HepG2 (cell line): ENCODE results near the gene ABHD17B. TPM values are rescaled to one million over a fixed set of nuclear protein-coding genes. Genes with fewer than 3 reads are reported as not detected.

ENCODE experiments used
- ATAC-seq: fragments of 200-7000 bp; cut with Tn5 transposase; 3 replicates; pipeline ENCODE4 v1.9.1; 2020; ENCODE audit warnings: mild to moderate bottlenecking, moderate library complexity
- BruUV-seq: library from RNA; stranded (reverse); fragments of 400-500 nt; replicated peaks from 2 replicates; lab custom pipeline; 2021; lab: Mats Ljungman, UMichigan
- CTCF ChIA-PET: fragments of 300-600 bp; formaldehyde crosslinking; extraction: SDS; loops from one replicate; lab custom pipeline; 2021; ENCODE audit warnings: low total read pairs, inconsistent platforms, low intra/inter-chr PET ratio; lab: Yijun Ruan, JAX
- POLR2A ChIA-PET: fragments of 350-600 bp; sonication (Branson Sonifier 250); formaldehyde crosslinking; loops from one replicate; lab custom pipeline; 2020; ENCODE audit warnings: antibody characterized with exemption, inconsistent platforms; lab: Yijun Ruan, JAX
- DNase-seq: peaks from one replicate; pipeline ENCODE4 v3.0.0-alpha.2; 2015; ENCODE audit warnings: low spot score
- FAIRE-seq: peaks from 3 replicates; lab custom pipeline; 2011; peaks lifted over from hg19 to GRCh38; lab: Jason Lieb, UNC
- H2AFZ ChIP-seq: one replicate; pipeline ENCODE4 v1.6.1; 2011; ENCODE audit warnings: low read length, inconsistent platforms
- H3K27ac ChIP-seq: fragments of 300-600 bp; 3 replicates; pipeline ENCODE4 v1.8.0; 2011; ENCODE audit warnings: mixed run types, mild to moderate bottlenecking, mixed read lengths, low read length, inconsistent platforms; ENCODE audit not compliant: insufficient read depth; ENCODE audit errors: extremely low read length
- H3K27me3 ChIP-seq, 2 experiments: fragments of 200-600 bp in 1 of 2; 2 replicates in 1 of 2; 3 replicates in 1 of 2; pipeline versions ENCODE4 v1.6.0 to v1.8.0; 2011; ENCODE audit warnings: low read length in 2 of 2, mild to moderate bottlenecking in 2 of 2, moderate library complexity in 2 of 2, inconsistent platforms in 1 of 2; ENCODE audit not compliant: insufficient read depth in 2 of 2, control insufficient read depth in 1 of 2
- H3K36me3 ChIP-seq, 2 experiments: fragments of 200-600 bp in 1 of 2; replicated peaks in 1 of 2; 2 replicates in 1 of 2; 3 replicates in 1 of 2; pipeline versions ENCODE4 v1.5.1 to v1.8.0; 2011; ENCODE audit warnings: low read length in 2 of 2, inconsistent platforms in 1 of 2; ENCODE audit not compliant: insufficient read depth in 2 of 2, control insufficient read depth in 1 of 2
- H3K4me1 ChIP-seq: 2 replicates; pipeline ENCODE4 v1.5.1; 2012; ENCODE audit warnings: low read length, inconsistent platforms; ENCODE audit not compliant: insufficient read depth
- H3K4me2 ChIP-seq: 2 replicates; pipeline ENCODE4 v1.6.0; 2011; ENCODE audit warnings: low read depth, low read length, inconsistent platforms
- H3K4me3 ChIP-seq, 3 experiments: fragments of 200-600 bp in 1 of 3; sonication (generic), shearing (Covaris generic) in 1 of 3; replicated peaks in 1 of 3; 2 replicates each; pipeline ENCODE4 v1.5.1; 2011 to 2016; ENCODE audit warnings: low read length in 3 of 3, inconsistent platforms in 2 of 3, low read depth in 2 of 3, mild to moderate bottlenecking in 2 of 3, control low read depth in 1 of 3, mixed read lengths in 1 of 3; ENCODE audit not compliant: insufficient read depth in 1 of 3
- H3K79me2 ChIP-seq: one replicate; pipeline ENCODE4 v1.6.1; 2011; ENCODE audit warnings: low read length, inconsistent platforms; ENCODE audit not compliant: insufficient read depth
- H3K9ac ChIP-seq: 2 replicates; pipeline ENCODE4 v1.6.0; 2011; ENCODE audit warnings: mild to moderate bottlenecking, low read depth, low read length, inconsistent platforms; ENCODE audit not compliant: insufficient read depth
- H3K9me3 ChIP-seq: 2 replicates; pipeline ENCODE4 v1.5.1; 2012; ENCODE audit warnings: mild to moderate bottlenecking, low read length
- H4K20me1 ChIP-seq: 2 replicates; pipeline ENCODE4 v1.6.0; 2011; ENCODE audit warnings: inconsistent platforms, mild to moderate bottlenecking, low read length, moderate library complexity; ENCODE audit not compliant: insufficient read depth
- GATAD1 ChIP-seq: IDR thresholded peaks from 2 replicates; pipeline ENCODE4 v1.6.1; 2016; ENCODE audit warnings: missing genetic modification reagents, missing compliant biosample characterization
- SCMH1 ChIP-seq: sonication (generic); formaldehyde crosslinking; IDR thresholded peaks from 2 replicates; pipeline ENCODE4 v1.9.0; 2021; ENCODE audit warnings: missing genetic modification reagents, mild to moderate bottlenecking, borderline replicate concordance
- SRSF4 ChIP-seq: fragments of 200-400 bp; formaldehyde crosslinking; IDR thresholded peaks from one replicate; pipeline ENCODE4 v1.6.1; 2018; ENCODE audit warnings: mild to moderate bottlenecking, low read depth, low read length, moderate library complexity; ENCODE audit not compliant: poor library complexity, severe bottlenecking
- TEF ChIP-seq: sonication (generic); formaldehyde crosslinking; IDR thresholded peaks from 2 replicates; pipeline ENCODE4 v1.5.0; 2020; ENCODE audit warnings: missing genetic modification reagents
- TFDP1 ChIP-seq: IDR thresholded peaks from 2 replicates; pipeline ENCODE4 v1.6.1; 2016; ENCODE audit warnings: missing compliant biosample characterization, missing genetic modification reagents, borderline replicate concordance
- U2AF1 ChIP-seq: fragments of 200-400 bp; formaldehyde crosslinking; optimal IDR thresholded peaks from 2 replicates; pipeline ENCODE3; 2017; ENCODE audit warnings: mild to moderate bottlenecking, low read depth, low read length
- ZNF143 ChIP-seq: sonication (generic); formaldehyde crosslinking; IDR thresholded peaks from 2 replicates; pipeline ENCODE4 v1.4.0; 2020; ENCODE audit warnings: missing genetic modification reagents
- ZNF34 ChIP-seq: sonication (generic); formaldehyde crosslinking; IDR thresholded peaks from 2 replicates; pipeline ENCODE4 v1.4.0; 2020; ENCODE audit warnings: mild to moderate bottlenecking, missing genetic modification reagents, borderline replicate concordance
- ZNF558 ChIP-seq: sonication (generic); formaldehyde crosslinking; IDR thresholded peaks from 2 replicates; pipeline ENCODE4 v1.9.0; 2022; ENCODE audit warnings: mild to moderate bottlenecking, missing genetic modification reagents, borderline replicate concordance
- ZNF629 ChIP-seq: sonication (generic); formaldehyde crosslinking; conservative IDR thresholded peaks from 2 replicates; pipeline ENCODE4 v1.5.0; 2020; ENCODE audit warnings: missing genetic modification reagents
- in situ Hi-C: cut with HindIII; loops from 2 replicates; pipeline ENCODE4 v1.10.0; 2017; ENCODE audit warnings: low pct_unique_long_range_greater_than_20kb; ENCODE audit not compliant: extremely low pct_ligation_motif_present
- intact Hi-C: fragments of 100-400 bp; cut with micrococcal nuclease; formaldehyde crosslinking; loops from one replicate; pipeline ENCODE4 v1.10.0; 2022; ENCODE audit not compliant: unreplicated experiment
- polyA plus RNA-seq, 8 experiments: library from polyadenylated mRNA; depleted of rRNA in 3 of 8; stranded (reverse) in 7 of 8; unstranded in 1 of 8; fragments of >200 nt; fragmentation: Illumina TruSeq in 4 of 8; extraction: Trizol in 4 of 8; gene quantifications; 2 replicates each; pipeline versions ENCODE4 v1.2.1 to v1.2.3, GENCODE V29; 2011 to 2016; ENCODE audit warnings: low read depth in 4 of 8, missing spikeins in 1 of 8, mixed read lengths in 1 of 8; ENCODE audit not compliant: insufficient read depth in 1 of 8
- total RNA-seq, 5 experiments: library from RNA; depleted of rRNA; stranded (reverse); fragments of >200 nt; fragmentation: Illumina TruSeq; extraction: Trizol; gene quantifications; 2 replicates each; pipeline ENCODE4 v1.2.3, GENCODE V29; 2016; ENCODE audit warnings: low read depth in 1 of 5
- TF ChIP-seq, protein P1 (sequence below): sonication (generic); formaldehyde crosslinking; IDR thresholded peaks from 2 replicates; pipeline ENCODE4 v1.5.1; 2020; ENCODE audit warnings: mild to moderate bottlenecking, missing genetic modification reagents, moderate library complexity
- TF ChIP-seq, protein P2 (sequence below): sonication (generic); formaldehyde crosslinking; IDR thresholded peaks from 2 replicates; pipeline ENCODE4 v1.8.0; 2022; ENCODE audit warnings: mild to moderate bottlenecking, missing genetic modification reagents, borderline replicate concordance

Gene ABHD17B
- total and polyA plus RNA-seq, 2 of the 13 experiments (the other 11 are each of a cell fraction or from before 2014, with no cell fraction given) = 11.3 to 22.0 TPM

GRCh38 chr9:71924576-71924975, 13.6 kb upstream of the ABHD17B start:
- ChIA-PET CTCF (no interaction called here), POLR2A (interaction anchor here (1.6 kb wide), 1 partner anchor 13 kb away, joined by 4 read pairs; the partner anchor contains the start of genes ABHD17B and C9orf85)
- Histone ChIP-seq H3K4me1 (peaks cover 30% of the 10 kb centered on the region), H3K9me3 (no peaks in the 10 kb centered on the region), H3K9ac (no peak overlapping the region), H2AFZ (no peak overlapping the region), H3K27me3 (no peaks in the 10 kb centered on the region), H3K36me3 (peaks cover 0 to 6% of the 10 kb centered on the region in 2 experiments; a peak in 1 of 5 replicates), H4K20me1 (no peaks in the 10 kb centered on the region), H3K79me2 (peaks cover 44% of the 10 kb centered on the region), H3K4me3 (no peak overlapping the region), H3K4me2 (no peak overlapping the region), H3K27ac (no peak overlapping the region)
- ATAC-seq (no peak), FAIRE-seq (no peak), DNase-seq (no peak)
- in situ Hi-C loops = no loop called here
- intact Hi-C loops = no loop called here
- BruUV-seq = no TSS peak
- TF ChIP-seq, protein P1, sequence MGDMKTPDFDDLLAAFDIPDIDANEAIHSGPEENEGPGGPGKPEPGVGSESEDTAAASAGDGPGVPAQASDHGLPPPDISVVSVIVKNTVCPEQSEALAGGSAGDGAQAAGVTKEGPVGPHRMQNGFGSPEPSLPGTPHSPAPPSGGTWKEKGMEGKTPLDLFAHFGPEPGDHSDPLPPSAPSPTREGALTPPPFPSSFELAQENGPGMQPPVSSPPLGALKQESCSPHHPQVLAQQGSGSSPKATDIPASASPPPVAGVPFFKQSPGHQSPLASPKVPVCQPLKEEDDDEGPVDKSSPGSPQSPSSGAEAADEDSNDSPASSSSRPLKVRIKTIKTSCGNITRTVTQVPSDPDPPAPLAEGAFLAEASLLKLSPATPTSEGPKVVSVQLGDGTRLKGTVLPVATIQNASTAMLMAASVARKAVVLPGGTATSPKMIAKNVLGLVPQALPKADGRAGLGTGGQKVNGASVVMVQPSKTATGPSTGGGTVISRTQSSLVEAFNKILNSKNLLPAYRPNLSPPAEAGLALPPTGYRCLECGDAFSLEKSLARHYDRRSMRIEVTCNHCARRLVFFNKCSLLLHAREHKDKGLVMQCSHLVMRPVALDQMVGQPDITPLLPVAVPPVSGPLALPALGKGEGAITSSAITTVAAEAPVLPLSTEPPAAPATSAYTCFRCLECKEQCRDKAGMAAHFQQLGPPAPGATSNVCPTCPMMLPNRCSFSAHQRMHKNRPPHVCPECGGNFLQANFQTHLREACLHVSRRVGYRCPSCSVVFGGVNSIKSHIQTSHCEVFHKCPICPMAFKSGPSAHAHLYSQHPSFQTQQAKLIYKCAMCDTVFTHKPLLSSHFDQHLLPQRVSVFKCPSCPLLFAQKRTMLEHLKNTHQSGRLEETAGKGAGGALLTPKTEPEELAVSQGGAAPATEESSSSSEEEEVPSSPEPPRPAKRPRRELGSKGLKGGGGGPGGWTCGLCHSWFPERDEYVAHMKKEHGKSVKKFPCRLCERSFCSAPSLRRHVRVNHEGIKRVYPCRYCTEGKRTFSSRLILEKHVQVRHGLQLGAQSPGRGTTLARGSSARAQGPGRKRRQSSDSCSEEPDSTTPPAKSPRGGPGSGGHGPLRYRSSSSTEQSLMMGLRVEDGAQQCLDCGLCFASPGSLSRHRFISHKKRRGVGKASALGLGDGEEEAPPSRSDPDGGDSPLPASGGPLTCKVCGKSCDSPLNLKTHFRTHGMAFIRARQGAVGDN (CRISPR knock-in tag) = no peak
- TF ChIP-seq U2AF1 (no peak), GATAD1 (no peak), TEF (CRISPR knock-in tag) (no peak), ZNF629 (CRISPR knock-in tag) (no peak), TFDP1 (no peak), ZNF143 (CRISPR knock-in tag) (no peak), SRSF4 (no peak), ZNF34 (no peak), SCMH1 (no peak), ZNF558 (CRISPR knock-in tag) (no peak)
- TF ChIP-seq, protein P2, sequence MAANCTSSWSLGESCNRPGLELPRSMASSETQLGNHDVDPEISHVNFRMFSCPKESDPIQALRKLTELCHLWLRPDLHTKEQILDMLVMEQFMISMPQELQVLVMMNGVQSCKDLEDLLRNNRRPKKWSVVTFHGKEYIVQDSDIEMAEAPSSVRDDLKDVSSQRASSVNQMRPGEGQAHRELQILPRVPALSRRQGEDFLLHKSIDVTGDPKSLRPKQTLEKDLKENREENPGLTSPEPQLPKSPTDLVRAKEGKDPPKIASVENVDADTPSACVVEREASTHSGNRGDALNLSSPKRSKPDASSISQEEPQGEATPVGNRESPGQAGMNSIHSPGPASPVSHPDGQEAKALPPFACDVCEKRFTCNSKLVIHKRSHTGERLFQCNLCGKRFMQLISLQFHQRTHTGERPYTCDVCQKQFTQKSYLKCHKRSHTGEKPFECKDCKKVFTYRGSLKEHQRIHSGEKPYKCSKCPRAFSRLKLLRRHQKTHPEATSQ (CRISPR knock-in tag) = no peak
